Fibroblast of pulmonary artery (primary cell): ENCODE measurements around the gene AVEN.

Experiments used
- DNase-seq: peaks from one replicate; pipeline ENCODE4 v3.0.0-alpha.2; 2010; ENCODE audit warnings: low read depth
- H3K4me3 ChIP-seq: replicated peaks from 2 replicates; pipeline ENCODE4 v1.5.1; 2011; ENCODE audit warnings: low read depth, mild to moderate bottlenecking, control low read depth, low read length, moderate library complexity
- CTCF ChIP-seq: IDR thresholded peaks from 2 replicates; pipeline ENCODE4 v1.5.1; 2011; ENCODE audit warnings: mild to moderate bottlenecking, control low read depth, low read length, inconsistent platforms; ENCODE audit errors: missing control alignments

Gene AVEN

GRCh38 chr15:33882921-33883320, 156.1 kb downstream of the AVEN start:
- TF ChIP-seq CTCF: no peak
- no peak overlapping the region for H3K4me3 ChIP-seq
- no peak for DNase-seq

- TF ChIP-seq CTCF: no peak
- DNase-seq: no peak
- H3K4me3 ChIP-seq: no peak overlapping the region
These were observed 164.8 kb downstream of the AVEN start for GRCh38 chr15:33874156-33874555.

GRCh38 chr15:33872416-33873106, 166.4 kb downstream of the AVEN start:
- no peak overlapping the region for H3K4me3 ChIP-seq
- TF ChIP-seq CTCF: no peak
- peak; percentile 18 for DNase-seq

GRCh38 chr15:33871980-33872379, 167.0 kb downstream of the AVEN start:
- DNase-seq: no peak
- TF ChIP-seq CTCF: no peak
- no peak overlapping the region for H3K4me3 ChIP-seq

GRCh38 chr15:33866101-33866737, 172.8 kb downstream of the AVEN start:
- H3K4me3 ChIP-seq: no peak overlapping the region
- DNase-seq: no peak
- no peak for TF ChIP-seq CTCF

GRCh38 chr15:33865416-33865815, 173.6 kb downstream of the AVEN start:
- no peak for TF ChIP-seq CTCF
- H3K4me3 ChIP-seq: no peak overlapping the region
- DNase-seq: peak; percentile 39
